Transverse colon (tissue), 4 donors: ENCODE measurements around the gene RELN. TPM values are rescaled to one million over a fixed set of nuclear protein-coding genes. Genes with fewer than 3 reads are reported as not detected.

Experiments used
- DNase-seq: peaks from one replicate; pipeline ENCODE4 v3.0.0-alpha.2; 2019
- H3K27ac ChIP-seq, 4 donors: fragments of 200-600 bp; sonication (generic); 2 replicates each; pipeline ENCODE4 v1.5.1; 2016 to 2018; ENCODE audit warnings: inconsistent platforms in 4 of 4
- H3K27me3 ChIP-seq: fragments of 200-600 bp; sonication (generic); 2 replicates; pipeline ENCODE4 v1.5.1; 2017; ENCODE audit warnings: inconsistent platforms
- H3K36me3 ChIP-seq, 4 donors: fragments of 200-600 bp; sonication (generic); 2 replicates each; pipeline ENCODE4 v1.5.1; 2017 to 2019; ENCODE audit warnings: inconsistent platforms in 4 of 4
- H3K4me1 ChIP-seq, 4 donors: fragments of 200-600 bp; sonication (generic); 2 replicates each; pipeline ENCODE4 v1.5.1; 2017 to 2020; ENCODE audit warnings: inconsistent platforms in 4 of 4
- H3K4me3 ChIP-seq, 4 donors: fragments of 200-600 bp; sonication (generic); 1 replicate in 1 of 4; 2 replicates in 3 of 4; pipeline versions ENCODE4 v1.5.1 to v1.6.1; 2017 to 2019; ENCODE audit warnings: inconsistent platforms in 4 of 4
- H3K9me3 ChIP-seq, 2 donors: fragments of 200-600 bp; sonication (generic); 2 replicates each; pipeline ENCODE4 v1.5.1; 2017 to 2019; ENCODE audit warnings: inconsistent platforms in 2 of 2
- EP300 ChIP-seq: sonication (generic); formaldehyde crosslinking; IDR thresholded peaks from one replicate; pipeline ENCODE4 v1.6.1; 2017; ENCODE audit warnings: antibody characterized with exemption, low read depth
- POLR2A ChIP-seq: fragments of 450-650 bp; IDR thresholded peaks from one replicate; pipeline ENCODE4 v1.6.1; 2016; ENCODE audit warnings: antibody characterized with exemption, mild to moderate bottlenecking, moderate library complexity
- POLR2AphosphoS5 ChIP-seq, 3 donors: sonication (generic); formaldehyde crosslinking; IDR thresholded peaks; one replicate each; pipeline ENCODE4 v1.6.1; 2016; ENCODE audit warnings: antibody characterized with exemption in 3 of 3
- WGBS, 2 donors: methylation state at CpG; one replicate each; pipeline ENCODE4 v1.1.5; 2018; ENCODE audit warnings: low coverage in 1 of 2; 5-methylcytosine and 5-hydroxymethylcytosine counted together
- in situ Hi-C, 4 donors: fragments of 200-750 bp; cut with MboI; loops; one replicate each; pipeline versions ENCODE4 v1.15.0 to v1.15.1; 2017; ENCODE audit warnings: low sequenced_read_pairs in 3 of 4, low pct_ligation_motif_present in 1 of 4, low pct_unique_long_range_greater_than_20kb in 1 of 4
- intact Hi-C: fragments of 100-400 bp; cut with DNase I; formaldehyde crosslinking; loops from one replicate; pipeline ENCODE4 v1.15.1; 2023; ENCODE audit warnings: low total_unique reads
- total RNA-seq, 4 donors: library from RNA; depleted of rRNA; stranded (reverse); fragments of >200 nt; gene quantifications; one replicate each; pipeline ENCODE4 v1.1.0, GENCODE V29; 2016
- TF ChIP-seq, protein P1 (sequence below), 5 experiments: fragments of 200-600 bp in 3 of 5; fragments of 450-650 bp in 2 of 5; sonication (generic) in 3 of 5; IDR thresholded peaks; 1 replicate in 2 of 5; 2 replicates in 3 of 5; pipeline ENCODE4 v1.5.1; 2016 to 2017; ENCODE audit warnings: antibody characterized with exemption in 5 of 5, inconsistent platforms in 3 of 5, mild to moderate bottlenecking in 2 of 5, moderate library complexity in 1 of 5

Gene RELN
- total RNA-seq, 4 donors from 2014 or later, result 1.00 to 2.7 (median 1.5) TPM; not detected in 1

DNA sequence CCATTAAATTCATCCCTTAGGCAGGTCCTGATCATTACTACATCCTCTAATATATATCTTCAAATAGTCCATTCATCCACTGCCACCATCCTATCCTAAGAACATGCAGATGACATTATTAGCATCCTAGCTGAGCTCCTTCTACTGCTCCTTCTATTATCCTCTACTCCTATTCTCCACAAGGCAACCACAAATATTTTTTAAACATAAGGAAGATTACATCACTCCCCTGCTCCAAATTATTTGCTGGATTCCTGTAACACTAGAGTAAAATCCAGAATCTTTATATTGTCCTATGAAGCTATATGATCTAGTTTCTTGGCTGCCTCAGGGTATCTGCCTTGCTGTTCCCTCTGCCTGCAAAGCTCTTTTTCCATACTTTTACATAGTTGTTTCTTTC lies 367.2 kb downstream of the RELN start:
- Histone ChIP-seq H3K4me3 (no peak overlapping the region), H3K4me1 (no peaks in the 10 kb centered on the region), H3K27ac (no peak overlapping the region), H3K9me3 (no peaks in the 10 kb centered on the region), H3K27me3 (no peaks in the 10 kb centered on the region), H3K36me3 (no peaks in the 10 kb centered on the region)
- TF ChIP-seq, protein P1, sequence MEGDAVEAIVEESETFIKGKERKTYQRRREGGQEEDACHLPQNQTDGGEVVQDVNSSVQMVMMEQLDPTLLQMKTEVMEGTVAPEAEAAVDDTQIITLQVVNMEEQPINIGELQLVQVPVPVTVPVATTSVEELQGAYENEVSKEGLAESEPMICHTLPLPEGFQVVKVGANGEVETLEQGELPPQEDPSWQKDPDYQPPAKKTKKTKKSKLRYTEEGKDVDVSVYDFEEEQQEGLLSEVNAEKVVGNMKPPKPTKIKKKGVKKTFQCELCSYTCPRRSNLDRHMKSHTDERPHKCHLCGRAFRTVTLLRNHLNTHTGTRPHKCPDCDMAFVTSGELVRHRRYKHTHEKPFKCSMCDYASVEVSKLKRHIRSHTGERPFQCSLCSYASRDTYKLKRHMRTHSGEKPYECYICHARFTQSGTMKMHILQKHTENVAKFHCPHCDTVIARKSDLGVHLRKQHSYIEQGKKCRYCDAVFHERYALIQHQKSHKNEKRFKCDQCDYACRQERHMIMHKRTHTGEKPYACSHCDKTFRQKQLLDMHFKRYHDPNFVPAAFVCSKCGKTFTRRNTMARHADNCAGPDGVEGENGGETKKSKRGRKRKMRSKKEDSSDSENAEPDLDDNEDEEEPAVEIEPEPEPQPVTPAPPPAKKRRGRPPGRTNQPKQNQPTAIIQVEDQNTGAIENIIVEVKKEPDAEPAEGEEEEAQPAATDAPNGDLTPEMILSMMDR (IDR thresholded peaks at IDR 0.05), result no peak
- TF ChIP-seq EP300, result no peak
- no peak for TF ChIP-seq POLR2AphosphoS5 (IDR thresholded peaks at IDR 0.05)
- no peak for TF ChIP-seq POLR2A
- intact Hi-C loops (no loop called here), in situ Hi-C loops (no loop called here)
- DNase-seq, result no peak

DNA sequence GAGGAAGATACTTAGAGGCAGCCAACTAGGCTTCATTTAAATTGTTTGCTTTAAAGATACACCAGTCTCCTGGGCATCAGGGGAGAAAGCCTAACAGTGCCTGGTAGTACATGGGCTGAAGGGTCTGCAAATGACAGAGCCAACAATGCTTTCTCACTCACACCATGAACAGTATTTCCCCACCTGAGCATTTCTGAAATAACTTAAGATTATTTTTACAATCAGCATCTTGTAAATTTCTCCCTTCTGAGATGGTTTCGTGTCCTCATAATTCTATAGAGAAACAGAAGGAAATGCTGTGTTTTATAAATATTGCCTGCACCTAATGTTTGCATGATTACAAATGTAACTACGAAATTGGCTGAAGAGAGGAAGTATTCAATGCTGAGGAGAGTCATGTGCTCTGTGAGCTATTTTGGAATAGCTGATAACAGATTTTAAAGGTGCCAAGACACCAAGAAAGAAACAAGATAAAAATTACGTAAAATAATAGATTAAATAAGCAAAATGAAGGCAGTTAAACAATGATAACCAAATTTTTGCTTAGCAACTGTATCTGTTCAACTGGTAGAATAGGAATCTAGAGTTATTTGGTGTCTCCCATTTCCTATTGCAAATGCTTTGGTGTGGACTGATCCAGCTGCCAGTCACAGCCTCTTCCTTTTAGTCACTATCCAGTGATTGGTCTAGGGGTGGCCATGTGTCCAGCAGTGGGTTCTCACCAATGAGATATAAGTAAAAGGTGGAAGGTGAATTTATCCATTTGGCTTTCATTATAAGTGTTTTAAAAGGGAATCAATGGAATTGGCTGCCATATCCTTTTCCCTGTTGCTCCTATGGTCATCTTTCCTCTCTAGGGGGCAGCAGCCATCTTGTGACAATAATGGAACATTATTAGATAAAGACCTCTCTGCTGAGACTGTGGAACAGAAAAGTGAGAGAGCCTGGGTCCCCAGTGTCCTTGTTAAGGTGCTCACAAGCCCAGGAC lies 375.5 kb downstream of the RELN start:
- no peaks in the 10 kb centered on the region for H3K4me1 ChIP-seq
- WGBS, 2 donors, result 34 to 35% methylated on average over 3 of the region's 3 CpGs
- H3K9me3 ChIP-seq, result no peaks in the 10 kb centered on the region
- intact Hi-C loops (no loop called here), in situ Hi-C loops (no loop called here)
- no peak for DNase-seq
- H3K4me3 ChIP-seq, result no peak overlapping the region
- no peaks in the 10 kb centered on the region for H3K36me3 ChIP-seq
- no peak for TF ChIP-seq EP300
- no peak for TF ChIP-seq POLR2A
- TF ChIP-seq POLR2AphosphoS5 (IDR thresholded peaks at IDR 0.05), result no peak
- TF ChIP-seq, protein P1 (IDR thresholded peaks at IDR 0.05), result no peak
- peaks cover 4% of the 10 kb centered on the region for H3K27me3 ChIP-seq
- H3K27ac ChIP-seq, result no peak overlapping the region

- Histone ChIP-seq H3K27me3 (no peaks in the 10 kb centered on the region), H3K4me3 (no peak overlapping the region), H3K27ac (no peak overlapping the region), H3K36me3 (no peaks in the 10 kb centered on the region), H3K4me1 (no peaks in the 10 kb centered on the region), H3K9me3 (no peaks in the 10 kb centered on the region)
- in situ Hi-C loops, result no loop called here
- WGBS, 2 donors, result 83 to 93% methylated on average over 3 of the region's 3 CpGs
- DNase-seq, result no peak
- intact Hi-C loops, result no loop called here
- TF ChIP-seq POLR2A, result no peak
- TF ChIP-seq, protein P1 (IDR thresholded peaks at IDR 0.05), result no peak
- TF ChIP-seq EP300, result no peak
- no peak for TF ChIP-seq POLR2AphosphoS5 (IDR thresholded peaks at IDR 0.05)
These were observed 379.7 kb downstream of the RELN start for GRCh38 chr7:103609778-103610177.

DNA sequence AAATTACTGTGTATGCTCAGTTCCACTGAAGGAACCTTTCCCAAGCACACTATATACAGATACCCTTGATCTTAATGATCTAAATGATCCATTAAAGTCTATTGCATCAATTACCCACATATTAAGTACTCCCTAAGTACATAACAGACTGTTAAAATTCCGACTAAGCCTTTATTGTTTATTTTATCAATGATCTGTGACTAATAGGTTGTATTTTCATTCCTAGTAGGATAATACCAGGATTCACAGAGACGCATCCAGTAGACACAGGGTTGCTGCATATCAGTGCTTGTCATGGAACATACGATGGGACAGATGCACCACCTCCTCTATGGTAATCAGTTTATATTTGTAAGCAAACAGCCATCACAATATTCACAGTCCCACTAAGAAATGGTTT lies 383.8 kb downstream of the RELN start:
- TF ChIP-seq POLR2A (no peak), POLR2AphosphoS5 (IDR thresholded peaks at IDR 0.05) (no peak), EP300 (no peak)
- TF ChIP-seq, protein P1 (IDR thresholded peaks at IDR 0.05), result no peak
- intact Hi-C loops, result no loop called here
- no peaks in the 10 kb centered on the region for H3K4me1 ChIP-seq
- H3K9me3 ChIP-seq, result no peaks in the 10 kb centered on the region
- no peaks in the 10 kb centered on the region for H3K36me3 ChIP-seq
- H3K4me3 ChIP-seq, result no peak overlapping the region
- no peak overlapping the region for H3K27ac ChIP-seq
- in situ Hi-C loops, result no loop called here
- DNase-seq, result no peak
- WGBS, 2 donors, result 46 to 58% methylated on average over 3 of the region's 3 CpGs
- no peaks in the 10 kb centered on the region for H3K27me3 ChIP-seq
